OCI-LY1 (cell line): ENCODE results near the gene CMTR1.

Experiments
- CTCF ChIP-seq: fragments of 200-600 bp; sonication (generic), shearing (Covaris generic); IDR thresholded peaks from 2 replicates; pipeline ENCODE4 v1.5.1; 2017; ENCODE audit warnings: mild to moderate bottlenecking, antibody characterized with exemption, low read length, moderate library complexity, mixed read lengths
- EZH2 ChIP-seq: fragments of 200-600 bp; sonication (generic), shearing (Covaris generic); IDR thresholded peaks from 2 replicates; pipeline ENCODE4 v1.8.0; 2017; ENCODE audit warnings: borderline replicate concordance, mixed run types, mild to moderate bottlenecking, antibody characterized with exemption, low read length, moderate library complexity, mixed read lengths

- no peak for TF ChIP-seq CTCF
- TF ChIP-seq EZH2: no peak
Observed at GRCh38 chr6:37451441-37452193, 18.6 kb downstream of the CMTR1 start.
